Fibroblast of skin of scalp (primary cell): ENCODE measurements around the gene CCDC17. TPM values are rescaled to one million over a fixed set of nuclear protein-coding genes. Genes with fewer than 3 reads are reported as not detected.

Source experiments
- DNase-seq: peaks from one replicate; pipeline ENCODE4 v3.0.0-alpha.2; 2013
- polyA plus RNA-seq, 2 experiments: library from polyadenylated mRNA; unstranded; fragments of 120-200 nt; gene quantifications; one replicate each; pipeline ENCODE4 v1.2.1, GENCODE V29; 2013; ENCODE audit not compliant: insufficient read length in 2 of 2

Gene CCDC17
- polyA plus RNA-seq (2013, experiment 1 of 2; ENCODE audit: insufficient read length) = 0.22 TPM
- polyA plus RNA-seq (2013, experiment 2 of 2; ENCODE audit: insufficient read length) = 0.11 TPM

- no peak for DNase-seq
These were observed at the start of gene CCDC17 for GRCh38 chr1:45623972-45624371. Gene CCDC17 (minus strand): TSS chr1:45624054. CDS start chr1:45623909, 145 bp downstream.

GRCh38 chr1:45669859-45670655, 46.2 kb upstream of the CCDC17 start:
- peak; percentile 53 for DNase-seq

GRCh38 chr1:45669379-45669778, 45.5 kb upstream of the CCDC17 start:
- peak; percentile 60 for DNase-seq

- no peak for DNase-seq
These were observed 44.7 kb upstream of the CCDC17 start for GRCh38 chr1:45668526-45668925.

GRCh38 chr1:45667321-45668111, 43.7 kb upstream of the CCDC17 start:
- no peak for DNase-seq

- DNase-seq = no peak
These were observed 43.0 kb upstream of the CCDC17 start for GRCh38 chr1:45666836-45667235.

- DNase-seq = no peak
These were observed 36.5 kb upstream of the CCDC17 start for GRCh38 chr1:45660336-45660735.

- DNase-seq = no peak
These were observed 35.4 kb upstream of the CCDC17 start for GRCh38 chr1:45659222-45659621.

- DNase-seq = no peak
These were observed 34.3 kb upstream of the CCDC17 start for GRCh38 chr1:45658171-45658570.

- no peak for DNase-seq
These were observed 32.8 kb upstream of the CCDC17 start for GRCh38 chr1:45656573-45657226.

GRCh38 chr1:45654540-45655280, 30.9 kb upstream of the CCDC17 start:
- no peak for DNase-seq

- no peak for DNase-seq
These were observed 23.6 kb upstream of the CCDC17 start for GRCh38 chr1:45647248-45648021.

- DNase-seq = no peak
These were observed 20.8 kb upstream of the CCDC17 start for GRCh38 chr1:45644661-45645060.

- no peak for DNase-seq
These were observed 20.1 kb upstream of the CCDC17 start for GRCh38 chr1:45643978-45644377.

GRCh38 chr1:45643321-45643720, 19.5 kb upstream of the CCDC17 start:
- no peak for DNase-seq

- no peak for DNase-seq
These were observed 16.4 kb upstream of the CCDC17 start for GRCh38 chr1:45640293-45640692.

GRCh38 chr1:45635211-45635610, 11.4 kb upstream of the CCDC17 start:
- DNase-seq = no peak

GRCh38 chr1:45630429-45630828, 6.6 kb upstream of the CCDC17 start:
- DNase-seq = no peak

- DNase-seq = no peak
These were observed 5.2 kb upstream of the CCDC17 start for GRCh38 chr1:45629035-45629434.

GRCh38 chr1:45622524-45623394, 1.1 kb downstream of the CCDC17 start:
- DNase-seq = no peak
